HG02885 (cell line): ENCODE measurements around the gene FZR1.
"Not testable (repeated sequence)": the region's sequence is repeated elsewhere in the genome, so short reads cannot be mapped to it uniquely, and the experiment has no call there.

Experiments used
- ATAC-seq: cut with Tn5 transposase; IDR thresholded peaks from one replicate; pipeline ENCODE4 v1.9.1; 2021; ENCODE audit warnings: mild to moderate bottlenecking; ENCODE audit not compliant: unreplicated experiment, poor library complexity

FZR1 gene

GRCh38 chr19:3494051-3494450 lies 12.1 kb upstream of the FZR1 start:
- no peak for ATAC-seq

- no peak for ATAC-seq
These were observed 11.6 kb upstream of the FZR1 start for GRCh38 chr19:3494559-3494958.

- ATAC-seq, result no peak
These were observed 9.5 kb upstream of the FZR1 start for GRCh38 chr19:3496392-3497273.

GRCh38 chr19:3497757-3498520 lies 8.2 kb upstream of the FZR1 start:
- no peak for ATAC-seq

GRCh38 chr19:3499738-3500428 lies 6.2 kb upstream of the FZR1 start:
- peak; percentile 5 for ATAC-seq

- ATAC-seq, result peak; percentile 84
These were observed 5.5 kb upstream of the FZR1 start, which contains the start of gene DOHH for GRCh38 chr19:3500429-3501101. Gene DOHH (minus strand): TSS chr19:3500674. CDS start chr19:3496814, 3,860 bp downstream.

- no peak for ATAC-seq
These were observed 4.3 kb upstream of the FZR1 start for GRCh38 chr19:3501780-3502179.

- no peak for ATAC-seq
These were observed 3.0 kb upstream of the FZR1 start for GRCh38 chr19:3503036-3503572.

- ATAC-seq, result no peak
These were observed 1.4 kb upstream of the FZR1 start for GRCh38 chr19:3504735-3505134.

- ATAC-seq, result no peak
These were observed 551 bp downstream of the FZR1 start for GRCh38 chr19:3506384-3507340.

GRCh38 chr19:3507371-3508120 lies 1.4 kb downstream of the FZR1 start:
- no peak for ATAC-seq

- ATAC-seq, result not testable (repeated sequence)
These were observed 2.1 kb downstream of the FZR1 start for GRCh38 chr19:3508121-3508661.

GRCh38 chr19:3508771-3509535 lies 2.8 kb downstream of the FZR1 start:
- no peak for ATAC-seq

- no peak for ATAC-seq
These were observed 3.5 kb downstream of the FZR1 start for GRCh38 chr19:3509566-3509989.

- no peak for ATAC-seq
These were observed 4.6 kb downstream of the FZR1 start for GRCh38 chr19:3510727-3511126.

- ATAC-seq, result no peak
These were observed 5.6 kb downstream of the FZR1 start for GRCh38 chr19:3511506-3512251.
